SK-N-SH (cell line): ENCODE data around the gene RAB25.

Experiments
- CTCF ChIP-seq: fragments of 200-600 bp; sonication (generic); IDR thresholded peaks from 2 replicates; pipeline ENCODE4 v1.6.1; 2017; ENCODE audit warnings: antibody characterized with exemption, mild to moderate bottlenecking, moderate library complexity
- EZH2phosphoT487 ChIP-seq: fragments of 200-600 bp; sonication (generic); IDR thresholded peaks from 2 replicates; pipeline ENCODE4 v1.6.1; 2017; ENCODE audit warnings: low read depth, mixed run types, mild to moderate bottlenecking, antibody characterized with exemption, moderate library complexity, borderline replicate concordance
- FOXJ3 ChIP-seq: sonication (generic); formaldehyde crosslinking; IDR thresholded peaks from 2 replicates; pipeline ENCODE4 v1.5.1; 2020; ENCODE audit warnings: mild to moderate bottlenecking, missing genetic modification reagents
- FOXM1 ChIP-seq: IDR thresholded peaks from 2 replicates; pipeline ENCODE4 v1.4.0; 2012; ENCODE audit warnings: low read depth, mild to moderate bottlenecking
- GABPA ChIP-seq: IDR thresholded peaks from 2 replicates; pipeline ENCODE4 v1.4.0; 2012; ENCODE audit warnings: low read depth, mild to moderate bottlenecking
- JUND ChIP-seq: IDR thresholded peaks from 2 replicates; pipeline ENCODE4 v1.4.0; 2012
- MAX ChIP-seq: IDR thresholded peaks from 2 replicates; pipeline ENCODE4 v1.4.0; 2012; ENCODE audit warnings: low read depth
- POLR2AphosphoS5 ChIP-seq: IDR thresholded peaks from 2 replicates; pipeline ENCODE4 v1.6.1; 2012; ENCODE audit warnings: low read depth, low read length
- RAD21 ChIP-seq: IDR thresholded peaks from 2 replicates; pipeline ENCODE4 v1.6.1; 2012; ENCODE audit warnings: mild to moderate bottlenecking, low read length
- RXRA ChIP-seq: IDR thresholded peaks from 2 replicates; pipeline ENCODE4 v1.4.0; 2012; ENCODE audit warnings: low read depth, mild to moderate bottlenecking, borderline replicate concordance
- TAF1 ChIP-seq: IDR thresholded peaks from 2 replicates; pipeline ENCODE4 v1.6.1; 2012; ENCODE audit warnings: low read depth, mild to moderate bottlenecking, low read length, moderate library complexity, borderline replicate concordance
- USF1 ChIP-seq: IDR thresholded peaks from 2 replicates; pipeline ENCODE4 v1.4.0; 2012; ENCODE audit warnings: low read depth, borderline replicate concordance
- USF2 ChIP-seq: fragments of 150-350 bp; IDR thresholded peaks from 2 replicates; pipeline ENCODE4 v1.6.1; 2017; ENCODE audit warnings: antibody characterized with exemption, low read length, low read depth, borderline replicate concordance
- TF ChIP-seq, protein P1 (sequence below): IDR thresholded peaks from 2 replicates; pipeline ENCODE4 v1.6.1; 2012; ENCODE audit warnings: mild to moderate bottlenecking, low read depth, low read length, moderate library complexity

DNA sequence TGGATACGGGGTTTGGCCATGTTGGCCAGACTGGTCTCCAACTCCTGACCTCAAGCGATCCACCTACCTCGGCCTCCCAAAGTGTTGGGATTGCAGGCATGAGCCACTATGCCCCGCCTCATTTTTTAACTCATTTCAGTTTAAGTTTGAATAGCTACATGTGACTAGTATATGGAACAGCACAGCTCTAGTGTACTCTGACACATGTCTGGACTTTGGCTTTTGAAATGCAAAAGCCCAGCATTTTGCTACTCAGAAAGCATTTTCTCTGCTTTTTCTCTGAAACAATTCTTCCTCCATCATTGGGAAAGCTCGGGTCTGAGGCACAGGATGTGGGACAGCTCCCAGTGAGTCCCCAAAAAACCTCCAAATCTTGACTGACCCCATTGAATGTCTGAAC lies 36.2 kb upstream of the RAB25 start:
- TF ChIP-seq POLR2AphosphoS5 (no peak), TAF1 (no peak), CTCF (no peak), RAD21 (no peak), FOXJ3 (CRISPR knock-in tag) (no peak), RXRA (no peak), JUND (no peak), USF2 (no peak), USF1 (no peak), EZH2phosphoT487 (no peak), FOXM1 (no peak), GABPA (no peak), MAX (no peak)
- TF ChIP-seq, protein P1, sequence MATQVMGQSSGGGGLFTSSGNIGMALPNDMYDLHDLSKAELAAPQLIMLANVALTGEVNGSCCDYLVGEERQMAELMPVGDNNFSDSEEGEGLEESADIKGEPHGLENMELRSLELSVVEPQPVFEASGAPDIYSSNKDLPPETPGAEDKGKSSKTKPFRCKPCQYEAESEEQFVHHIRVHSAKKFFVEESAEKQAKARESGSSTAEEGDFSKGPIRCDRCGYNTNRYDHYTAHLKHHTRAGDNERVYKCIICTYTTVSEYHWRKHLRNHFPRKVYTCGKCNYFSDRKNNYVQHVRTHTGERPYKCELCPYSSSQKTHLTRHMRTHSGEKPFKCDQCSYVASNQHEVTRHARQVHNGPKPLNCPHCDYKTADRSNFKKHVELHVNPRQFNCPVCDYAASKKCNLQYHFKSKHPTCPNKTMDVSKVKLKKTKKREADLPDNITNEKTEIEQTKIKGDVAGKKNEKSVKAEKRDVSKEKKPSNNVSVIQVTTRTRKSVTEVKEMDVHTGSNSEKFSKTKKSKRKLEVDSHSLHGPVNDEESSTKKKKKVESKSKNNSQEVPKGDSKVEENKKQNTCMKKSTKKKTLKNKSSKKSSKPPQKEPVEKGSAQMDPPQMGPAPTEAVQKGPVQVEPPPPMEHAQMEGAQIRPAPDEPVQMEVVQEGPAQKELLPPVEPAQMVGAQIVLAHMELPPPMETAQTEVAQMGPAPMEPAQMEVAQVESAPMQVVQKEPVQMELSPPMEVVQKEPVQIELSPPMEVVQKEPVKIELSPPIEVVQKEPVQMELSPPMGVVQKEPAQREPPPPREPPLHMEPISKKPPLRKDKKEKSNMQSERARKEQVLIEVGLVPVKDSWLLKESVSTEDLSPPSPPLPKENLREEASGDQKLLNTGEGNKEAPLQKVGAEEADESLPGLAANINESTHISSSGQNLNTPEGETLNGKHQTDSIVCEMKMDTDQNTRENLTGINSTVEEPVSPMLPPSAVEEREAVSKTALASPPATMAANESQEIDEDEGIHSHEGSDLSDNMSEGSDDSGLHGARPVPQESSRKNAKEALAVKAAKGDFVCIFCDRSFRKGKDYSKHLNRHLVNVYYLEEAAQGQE: no peak
